Lung microvascular endothelial cell (primary cell): Measurements from ENCODE around the gene PLXDC2. TPM values are rescaled to one million over a fixed set of nuclear protein-coding genes. Genes with fewer than 3 reads are reported as not detected.
A peak's percentile ranks its signal among the peaks of the same experiment; 100 is the strongest.
"Not testable (repeated sequence)": the region's sequence is repeated elsewhere in the genome, so short reads cannot be mapped to it uniquely, and the experiment has no call there.

Source experiments
- DNase-seq, 2 donors: peaks; one replicate each; pipeline versions ENCODE4 v3.0.0 to v3.0.0-alpha.2; 2010; ENCODE audit warnings: low read depth in 2 of 2
- total RNA-seq: library from RNA; depleted of rRNA; stranded (reverse); fragments of >200 nt; gene quantifications from 2 replicates; pipeline ENCODE4 v1.2.1, GENCODE V29; 2014

PLXDC2 gene
- 0.87 and 9.1 TPM in 2 replicates for total RNA-seq

DNA sequence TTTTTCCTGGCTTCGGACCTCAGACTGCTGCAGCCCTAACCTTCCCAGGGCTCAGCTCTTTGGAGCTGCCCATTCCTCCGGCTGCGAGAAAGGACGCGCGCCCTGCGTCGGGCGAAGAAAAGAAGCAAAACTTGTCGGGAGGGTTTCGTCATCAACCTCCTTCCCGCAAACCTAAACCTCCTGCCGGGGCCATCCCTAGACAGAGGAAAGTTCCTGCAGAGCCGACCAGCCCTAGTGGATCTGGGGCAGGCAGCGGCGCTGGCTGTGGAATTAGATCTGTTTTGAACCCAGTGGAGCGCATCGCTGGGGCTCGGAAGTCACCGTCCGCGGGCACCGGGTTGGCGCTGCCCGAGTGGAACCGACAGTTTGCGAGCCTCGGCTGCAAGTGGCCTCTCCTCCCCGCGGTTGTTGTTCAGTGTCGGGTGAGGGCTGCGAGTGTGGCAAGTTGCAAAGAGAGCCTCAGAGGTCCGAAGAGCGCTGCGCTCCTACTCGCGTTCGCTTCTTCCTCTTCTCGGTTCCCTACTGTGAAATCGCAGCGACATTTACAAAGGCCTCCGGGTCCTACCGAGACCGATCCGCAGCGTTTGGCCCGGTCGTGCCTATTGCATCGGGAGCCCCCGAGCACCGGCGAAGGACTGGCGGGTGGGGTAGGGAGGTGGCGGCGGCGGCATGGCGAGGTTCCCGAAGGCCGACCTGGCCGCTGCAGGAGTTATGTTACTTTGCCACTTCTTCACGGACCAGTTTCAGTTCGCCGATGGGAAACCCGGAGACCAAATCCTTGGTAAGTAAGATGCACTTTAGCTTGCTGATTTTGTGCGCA, at the start of gene PLXDC2:
PLXDC2 (plus strand) TSS at position 22 of the 820 bp plus-strand sequence.
- peak; percentile 26 to 38 for DNase-seq

DNA sequence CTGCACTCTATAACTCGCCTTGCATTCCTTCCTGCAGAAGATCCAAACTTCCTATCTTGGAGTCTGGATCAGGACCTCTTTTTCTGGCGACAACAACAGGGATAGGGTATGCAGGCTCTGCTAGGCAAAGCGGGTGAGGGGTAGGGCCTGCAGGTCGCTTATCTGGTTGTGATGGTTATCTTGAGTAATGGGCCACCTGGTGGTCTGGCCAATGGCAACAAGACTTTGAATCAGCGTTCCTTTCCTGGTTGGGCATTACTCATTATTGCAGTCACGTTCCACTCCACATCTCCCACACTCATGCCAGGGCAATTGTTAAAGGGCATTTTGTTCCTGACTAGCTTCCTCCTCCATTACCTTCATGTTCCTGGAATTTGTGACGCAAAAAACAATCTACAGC, 48.4 kb upstream of the PLXDC2 start:
- DNase-seq = no peak

DNA sequence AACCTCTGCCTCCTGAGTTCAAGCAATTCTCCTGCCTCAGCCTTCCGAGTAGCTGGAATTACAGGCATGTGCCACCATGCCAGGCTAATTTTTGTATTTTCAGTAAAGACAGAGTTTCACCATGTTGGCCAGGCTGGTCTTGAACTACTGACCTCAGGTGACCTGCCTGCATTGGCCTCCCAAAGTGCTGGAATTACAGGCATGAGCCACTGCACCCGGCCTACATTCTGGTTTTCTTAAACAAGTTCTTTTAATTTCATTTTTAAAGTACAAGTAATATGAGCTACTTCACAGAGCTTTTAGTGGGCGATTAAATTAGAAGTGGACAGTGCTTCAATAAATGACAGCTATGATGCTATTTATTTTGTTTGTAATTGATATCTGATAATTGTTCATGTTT, 46.4 kb upstream of the PLXDC2 start:
- not testable (repeated sequence) for DNase-seq

DNA sequence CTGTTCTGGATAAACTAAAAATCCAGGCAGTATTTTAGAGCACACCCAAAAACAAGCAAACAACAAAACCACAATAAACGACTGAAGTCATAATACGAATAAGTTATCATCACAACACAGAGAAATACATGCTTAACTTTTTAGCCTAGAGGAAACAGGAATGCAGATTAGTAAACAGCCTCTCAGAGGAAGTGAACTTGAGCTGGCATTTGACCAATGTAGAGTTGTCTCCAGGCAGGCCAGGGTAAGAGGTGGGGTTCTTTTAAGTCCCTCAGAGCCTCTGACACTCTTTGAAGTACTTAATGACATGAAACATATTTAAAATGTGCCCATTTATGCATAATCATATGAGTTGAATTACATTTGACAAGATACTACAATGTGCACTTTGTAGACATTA, 43.3 kb upstream of the PLXDC2 start:
- no peak for DNase-seq

DNA sequence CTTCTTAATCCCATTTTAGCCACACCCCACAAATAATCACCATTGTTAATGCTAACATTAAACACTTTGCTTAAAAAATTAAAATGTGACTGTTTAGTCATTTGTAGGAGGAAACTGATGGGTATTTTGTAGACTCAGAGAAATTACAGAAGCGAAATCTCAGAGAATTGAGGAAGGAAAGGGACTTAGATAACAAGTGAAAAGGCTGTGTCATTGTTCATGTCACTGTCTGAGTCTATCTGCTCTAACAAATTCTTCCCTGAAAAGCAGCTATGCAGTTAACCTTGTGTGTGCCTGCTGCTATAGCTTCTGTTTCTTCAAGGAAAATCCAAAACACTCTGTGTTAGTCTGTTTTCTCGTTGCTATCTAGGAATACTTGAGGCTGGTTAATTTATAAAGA, 40.9 kb upstream of the PLXDC2 start:
- DNase-seq = no peak

DNA sequence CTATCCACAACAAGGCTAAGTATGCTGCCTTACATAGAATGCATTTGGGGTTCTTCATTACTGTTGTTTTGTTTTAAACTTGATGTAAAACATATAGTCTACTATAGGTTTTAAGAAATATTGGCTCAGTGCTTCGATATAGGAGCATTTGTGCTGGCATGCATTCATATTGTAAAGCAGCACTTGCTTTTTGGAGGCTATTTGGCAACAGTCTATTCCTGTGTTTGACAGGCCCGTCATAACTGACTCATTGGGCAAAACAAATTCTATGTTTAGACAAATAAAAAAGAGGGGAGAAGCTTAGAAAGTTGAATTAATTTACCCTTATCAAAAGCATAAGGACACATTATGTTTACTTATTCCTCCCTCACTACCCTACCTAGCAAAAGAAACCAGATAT, 38.4 kb upstream of the PLXDC2 start:
- DNase-seq = no peak

DNA sequence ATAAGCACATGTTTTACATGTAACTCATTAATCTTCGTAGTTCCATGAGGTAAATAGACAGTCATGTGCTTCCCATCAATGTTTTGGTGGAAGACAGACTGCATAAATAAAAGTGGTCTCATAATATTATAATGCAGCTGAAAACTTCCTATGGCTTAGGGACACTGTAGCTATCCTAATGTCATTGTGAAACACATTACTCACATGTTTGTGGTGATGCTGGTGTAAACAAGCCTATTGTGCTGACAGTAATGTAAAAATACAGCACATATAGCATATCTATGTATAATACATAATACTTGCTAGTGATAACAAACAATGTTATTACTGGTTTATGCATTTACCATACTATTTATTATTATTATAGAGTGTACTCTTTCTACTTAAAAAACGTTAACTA, 37.2 kb upstream of the PLXDC2 start:
- no peak for DNase-seq

DNA sequence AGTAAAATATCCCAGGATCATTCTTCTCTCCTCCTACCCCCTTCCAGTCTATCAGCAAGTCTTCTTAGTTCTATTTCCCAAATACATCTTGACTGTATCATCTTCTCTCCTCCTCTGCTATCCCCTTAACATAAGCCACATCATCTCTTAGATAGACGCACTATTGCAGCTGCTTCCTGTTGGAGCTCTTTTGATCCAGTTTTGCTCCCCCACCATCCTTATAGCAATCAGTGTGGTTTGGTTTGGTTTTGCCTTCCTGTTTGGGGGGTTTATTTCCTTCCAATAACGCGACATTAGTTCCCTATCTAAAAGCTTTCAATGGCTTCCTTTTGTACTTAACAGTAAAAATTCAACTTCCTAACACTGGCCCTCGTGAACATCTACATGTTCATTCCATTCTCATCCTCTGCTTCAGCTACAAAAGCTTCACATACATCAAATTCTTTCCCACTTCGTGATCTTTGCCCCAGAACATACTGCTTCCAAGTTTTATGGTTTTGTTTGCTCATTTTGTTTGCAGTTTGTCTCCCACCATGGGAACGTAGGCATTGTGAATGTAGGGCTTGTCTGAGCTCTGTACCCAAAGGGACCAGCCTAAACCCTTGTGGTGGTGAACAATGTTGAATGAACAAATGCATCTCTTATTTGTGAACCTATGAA, 33.7 kb upstream of the PLXDC2 start:
- DNase-seq = no peak

DNA sequence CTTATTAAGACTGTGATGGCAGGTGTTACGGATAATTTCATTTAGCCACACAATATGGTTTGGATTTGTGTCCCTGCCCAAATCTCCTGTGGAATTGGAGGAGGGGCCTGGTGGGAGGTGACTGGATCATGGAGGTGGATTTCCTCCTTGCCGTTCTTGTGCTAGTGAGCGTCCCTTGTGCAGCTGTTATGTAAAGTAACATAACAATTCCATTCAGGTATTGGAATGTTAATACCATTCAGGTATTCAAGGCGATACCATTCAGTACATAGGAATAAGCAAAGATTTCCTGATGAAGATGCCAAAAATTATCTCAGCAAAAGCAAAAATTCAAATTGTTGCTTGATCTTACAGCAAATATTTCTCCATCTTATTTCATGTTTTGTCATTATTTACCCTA, 32.5 kb upstream of the PLXDC2 start:
- no peak for DNase-seq

DNA sequence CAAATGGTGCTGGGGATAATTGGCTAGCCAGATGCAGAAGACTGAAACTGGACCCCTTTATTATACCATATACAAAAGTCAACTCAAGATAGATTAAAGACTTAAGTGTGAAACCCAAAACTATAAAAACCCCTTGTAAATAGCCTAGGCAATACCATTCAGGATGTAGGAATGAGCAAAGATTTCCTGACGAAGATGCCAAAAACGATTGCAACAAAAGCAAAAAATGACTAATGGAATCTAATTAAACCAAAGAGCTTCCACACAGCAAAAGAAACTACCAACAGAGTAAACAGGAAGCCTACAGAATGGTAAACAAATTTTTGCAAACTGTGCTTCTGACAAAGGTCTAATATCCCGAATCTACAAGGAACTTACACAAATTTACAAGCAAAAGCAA, 30.9 kb upstream of the PLXDC2 start:
- no peak for DNase-seq

DNA sequence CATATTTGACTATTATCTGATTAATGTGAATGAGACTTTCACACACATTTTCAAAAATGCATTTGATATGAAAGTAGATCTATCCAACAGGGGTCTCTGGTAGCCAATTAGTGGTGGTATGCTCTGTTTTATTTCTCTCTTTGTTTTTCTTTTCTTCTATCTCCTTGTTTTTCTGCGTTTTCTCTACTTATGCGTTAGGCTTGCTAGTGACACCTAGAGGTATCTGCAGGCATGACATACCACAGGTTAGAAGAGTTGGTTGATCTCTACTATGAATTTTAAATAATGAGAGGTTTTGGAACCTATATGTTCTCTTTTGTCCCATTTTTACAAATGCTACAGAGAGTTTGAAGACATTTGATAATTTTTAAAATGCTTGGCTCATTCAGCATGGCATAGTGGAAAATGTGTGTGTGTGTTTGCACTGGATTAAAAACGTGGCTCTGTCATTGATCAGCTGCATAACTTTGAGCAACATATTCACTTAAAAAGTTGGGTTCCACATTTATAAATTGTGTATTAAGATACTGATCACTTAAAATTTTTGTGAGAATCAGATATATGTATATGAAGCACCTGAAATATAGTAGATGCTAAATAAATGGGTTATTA, 28.1 kb upstream of the PLXDC2 start:
- DNase-seq = peak; percentile 37 to 49

DNA sequence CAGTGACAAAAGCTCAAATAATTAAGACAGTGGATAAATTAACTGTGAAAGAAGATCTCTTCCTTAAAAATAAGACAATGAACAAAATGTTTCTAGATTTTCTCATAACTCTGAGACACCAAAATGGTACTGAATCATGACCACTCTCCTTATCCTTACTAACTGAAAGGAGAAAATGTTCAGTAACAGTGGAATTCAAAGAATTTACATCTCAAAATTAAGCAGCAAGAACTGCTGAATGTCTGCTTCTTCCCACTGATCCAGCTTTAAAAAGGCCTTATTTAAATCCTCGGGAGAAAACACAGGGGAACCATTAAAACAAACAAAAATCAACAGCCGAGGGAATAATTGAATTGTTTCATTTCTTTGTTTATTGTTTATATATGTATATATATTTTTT, 27.3 kb upstream of the PLXDC2 start:
- DNase-seq = no peak

DNA sequence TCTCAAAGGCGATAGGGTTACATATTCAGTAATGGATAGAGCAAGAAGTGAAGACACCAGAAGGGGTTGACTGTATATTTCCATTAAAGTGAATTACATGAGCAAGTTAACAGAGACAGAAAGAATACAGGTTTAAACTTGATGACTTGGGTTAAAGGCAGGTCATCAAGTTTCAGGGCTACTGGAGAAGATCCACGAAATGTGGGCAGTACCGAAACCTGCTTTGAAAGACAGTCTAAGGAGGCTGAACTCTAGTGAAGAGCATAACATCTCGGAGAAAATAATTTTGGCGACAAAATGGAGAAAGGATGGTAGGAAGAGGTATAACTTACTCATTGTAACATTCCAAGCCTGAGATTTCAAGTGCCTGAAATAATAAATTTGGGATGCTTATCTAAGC, 26.6 kb upstream of the PLXDC2 start:
- DNase-seq = no peak

DNA sequence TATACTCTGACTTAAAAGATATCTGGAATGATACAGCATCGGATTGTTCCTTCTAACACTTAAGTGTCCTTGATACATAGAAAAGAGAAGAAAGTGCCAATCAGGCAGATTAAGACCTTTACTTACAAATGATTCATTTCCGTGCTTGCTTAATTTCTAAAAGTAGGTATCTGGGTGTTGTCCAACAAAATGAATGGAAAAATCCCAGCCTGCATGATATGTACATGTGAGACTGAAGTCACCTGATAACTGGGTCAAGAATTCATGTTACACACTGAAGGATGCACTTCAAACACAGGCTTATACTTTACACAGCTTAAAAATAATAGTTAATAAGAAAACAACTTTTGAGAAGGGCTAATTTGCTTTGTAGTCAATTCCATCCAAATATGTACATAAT, 25.2 kb upstream of the PLXDC2 start:
- DNase-seq = no peak

DNA sequence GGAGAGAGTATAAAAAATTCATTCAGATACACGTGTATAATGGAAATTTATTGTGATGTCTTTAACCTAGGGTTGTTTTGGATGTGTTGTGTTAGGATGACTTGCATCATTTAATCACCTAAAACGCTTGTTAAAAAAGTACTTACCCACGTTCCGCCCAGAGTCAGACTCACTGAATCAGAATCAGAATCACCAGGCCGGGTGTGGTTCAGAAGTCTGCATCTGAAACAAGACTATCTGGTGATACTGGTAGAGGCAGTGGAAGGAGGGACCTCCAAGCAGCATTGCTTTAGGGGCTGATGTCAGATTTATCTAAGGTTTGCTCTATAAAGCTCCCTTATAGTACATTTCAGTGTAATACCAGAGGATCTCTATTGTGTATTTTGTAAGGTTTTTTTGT, 20.5 kb upstream of the PLXDC2 start:
- no peak for DNase-seq

DNA sequence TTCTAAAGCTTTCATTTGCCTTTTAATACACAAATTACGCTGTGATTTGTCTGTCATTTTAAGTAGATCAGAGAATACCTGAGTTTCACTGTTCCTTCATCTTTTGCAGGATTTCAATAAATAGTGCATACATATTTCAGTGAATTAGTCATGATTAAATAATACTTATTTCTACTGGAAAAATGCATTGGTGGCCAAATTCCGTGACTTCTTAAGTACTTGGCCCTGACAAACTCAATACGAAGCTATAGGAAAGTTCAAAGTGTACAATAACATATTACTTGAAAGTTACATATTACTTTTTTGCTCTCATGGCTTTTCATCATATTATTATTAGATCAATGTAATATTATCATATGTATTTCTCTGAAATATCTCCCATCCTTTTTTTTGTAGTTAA, 16.1 kb upstream of the PLXDC2 start:
- no peak for DNase-seq

DNA sequence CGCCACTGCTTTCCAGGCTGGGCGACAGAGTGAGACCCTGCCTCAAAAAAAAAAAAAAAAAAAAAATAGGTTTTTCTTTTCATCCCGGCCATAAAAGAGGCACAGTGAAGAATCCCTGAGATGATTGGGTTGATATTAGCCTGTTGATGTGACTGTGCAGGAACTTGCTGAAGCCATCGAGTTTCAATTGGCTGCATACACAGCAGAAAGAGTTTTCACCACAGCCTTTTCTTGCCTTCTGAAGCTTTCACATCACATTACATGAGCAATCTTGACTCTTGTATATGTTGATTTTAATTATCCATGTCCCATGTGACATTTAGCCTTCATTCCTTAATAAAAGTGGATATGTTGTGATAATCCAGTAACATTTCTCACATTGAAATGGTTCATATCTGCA, 14.9 kb upstream of the PLXDC2 start:
- DNase-seq = no peak

DNA sequence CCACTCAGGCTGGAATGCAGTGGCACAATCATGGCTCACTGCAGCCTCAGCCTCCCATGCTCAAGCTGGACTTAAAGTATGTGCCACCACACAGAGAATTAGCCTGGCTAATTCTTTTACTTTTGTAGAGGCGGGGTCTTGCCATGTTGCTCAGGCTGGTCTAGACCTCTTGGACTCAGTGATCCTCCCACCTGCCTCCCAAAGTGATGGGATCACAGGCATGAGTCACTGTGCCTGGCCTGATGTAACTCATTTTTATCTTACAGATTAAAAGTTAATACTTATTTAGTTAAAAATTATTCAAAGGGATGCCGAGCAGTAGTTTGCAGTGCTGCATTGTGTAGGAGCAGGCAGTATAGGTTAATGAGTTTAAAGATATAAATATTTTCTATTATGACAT, 12.6 kb upstream of the PLXDC2 start:
- no peak for DNase-seq

DNA sequence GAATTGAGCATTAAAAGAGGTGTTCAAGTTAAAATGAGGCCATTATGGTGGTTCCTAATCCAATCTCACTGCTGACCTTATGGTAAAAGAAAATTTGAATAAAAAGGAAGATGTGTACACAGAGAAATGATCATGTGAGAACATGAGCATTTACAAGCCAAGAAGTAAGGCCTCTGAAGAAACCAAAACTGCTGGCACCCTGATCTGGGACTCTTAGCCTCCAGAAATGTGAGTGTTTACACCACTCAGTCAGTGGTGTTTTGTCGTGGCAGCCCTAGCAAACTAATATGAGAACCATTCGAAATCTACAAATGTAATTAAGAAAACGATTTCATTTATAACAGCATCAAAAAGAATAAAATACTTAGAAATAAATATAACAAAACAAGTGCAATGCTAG, 6.8 kb upstream of the PLXDC2 start:
- no peak for DNase-seq

DNA sequence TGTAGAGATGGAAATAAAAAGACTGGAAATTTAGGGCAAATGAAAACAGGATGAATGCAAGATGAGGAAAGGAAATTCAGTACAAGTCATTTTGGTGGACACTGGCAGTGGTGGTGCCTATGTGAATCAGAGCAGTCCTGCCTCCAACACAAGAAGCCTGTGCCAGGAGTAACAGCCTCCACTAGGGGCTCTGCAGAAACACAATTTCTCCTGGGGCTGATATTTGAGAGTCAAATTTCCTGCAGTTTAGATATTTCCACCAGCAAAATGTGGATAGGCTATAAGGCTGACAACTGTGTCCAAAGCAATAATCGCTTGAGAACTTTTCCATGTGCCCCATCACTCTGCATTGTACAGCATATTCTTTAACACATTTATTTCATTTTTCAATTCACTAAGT, 4.7 kb upstream of the PLXDC2 start:
- peak in 1 of 2 donors; percentile 11 for DNase-seq

DNA sequence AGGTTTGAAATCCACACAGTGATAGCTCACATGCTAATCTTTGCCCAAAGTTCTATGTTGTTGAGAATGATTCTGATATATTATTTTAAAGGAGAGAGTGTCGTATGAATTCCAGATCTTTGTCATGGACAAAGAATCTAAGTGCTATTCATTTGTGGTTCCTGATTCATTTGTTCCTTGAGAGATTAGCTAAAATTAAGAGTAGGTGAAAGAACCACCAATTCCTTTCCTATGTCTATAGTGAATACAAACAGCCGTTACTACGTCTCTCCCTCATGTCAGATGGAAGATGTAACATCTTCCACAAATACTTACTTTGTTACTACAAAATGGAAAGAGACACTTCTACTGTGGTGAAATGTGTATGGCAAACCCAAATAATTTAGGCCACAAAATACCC, 3.3 kb upstream of the PLXDC2 start:
- DNase-seq = no peak

DNA sequence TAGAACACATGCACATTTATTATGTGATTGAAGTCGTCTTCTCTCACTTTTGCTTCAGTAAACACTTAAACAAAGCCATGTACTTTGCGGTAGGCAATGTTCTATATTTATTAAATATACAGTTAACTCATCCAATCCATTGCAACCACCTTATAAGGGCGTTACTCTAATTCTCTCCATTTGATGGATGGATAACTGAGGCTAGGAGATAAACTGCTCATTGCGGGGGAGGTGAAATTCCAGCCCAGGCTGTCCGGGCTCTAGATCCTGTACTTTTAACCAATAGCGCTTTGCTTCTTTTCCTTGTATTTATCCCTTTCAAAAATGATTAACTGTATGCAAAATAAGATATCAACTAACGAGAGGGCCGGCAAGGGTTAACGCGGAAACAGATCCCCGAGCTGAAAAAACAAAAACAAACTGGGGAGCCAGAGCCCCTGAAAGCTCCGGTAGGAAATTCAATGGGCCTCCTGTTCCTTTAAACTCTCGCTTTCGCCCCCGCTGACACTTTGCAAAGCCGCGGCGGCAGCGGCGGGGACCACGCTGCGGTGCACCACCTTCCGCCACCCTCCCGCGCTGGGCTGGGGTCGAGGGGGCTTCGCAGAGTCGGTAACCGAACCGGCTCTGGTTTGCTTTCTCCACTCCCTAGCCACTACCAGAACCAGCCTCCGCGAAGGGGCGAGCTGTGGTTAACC, 1.0 kb upstream of the PLXDC2 start:
- no peak for DNase-seq
